GM12864 (cell line): ENCODE data around the gene VDAC1.
"Not testable (repeated sequence)": the region's sequence is repeated elsewhere in the genome, so short reads cannot be mapped to it uniquely, and the experiment has no call there.

Source experiments
- DNase-seq: peaks from one replicate; pipeline ENCODE4 v3.0.0-alpha.2; 2011; ENCODE audit warnings: low read depth
- H3K4me3 ChIP-seq: 2 replicates; pipeline ENCODE4 v1.5.1; 2011; ENCODE audit warnings: mild to moderate bottlenecking, low read depth, low read length, control low read depth
- TF ChIP-seq, protein P1 (sequence below): IDR thresholded peaks from 2 replicates; pipeline ENCODE4 v1.5.1; 2011; ENCODE audit warnings: low read depth, mild to moderate bottlenecking, moderate library complexity, low read length, control low read depth, inconsistent platforms; ENCODE audit errors: missing control alignments

VDAC1 gene

DNA sequence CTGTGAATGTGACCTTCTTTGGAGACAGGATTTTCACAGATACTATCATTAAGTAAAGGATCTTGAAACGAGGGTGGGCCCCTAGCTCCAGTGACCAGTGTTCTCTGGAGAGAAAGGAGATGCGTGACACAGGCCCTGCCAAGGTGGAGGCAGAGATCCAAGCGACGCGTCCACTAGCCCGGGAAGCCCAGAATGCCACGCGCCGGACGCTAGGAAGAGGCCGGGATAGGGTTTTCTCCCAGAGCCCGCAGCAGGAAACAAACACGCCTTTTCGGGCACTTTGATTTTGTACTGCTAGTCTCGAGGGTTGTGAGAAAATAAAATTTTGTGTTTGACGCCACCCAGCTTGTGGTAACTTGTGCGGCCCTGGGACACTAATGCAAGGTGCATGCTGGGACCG is 29.6 kb upstream of the VDAC1 start:
- TF ChIP-seq, protein P1, sequence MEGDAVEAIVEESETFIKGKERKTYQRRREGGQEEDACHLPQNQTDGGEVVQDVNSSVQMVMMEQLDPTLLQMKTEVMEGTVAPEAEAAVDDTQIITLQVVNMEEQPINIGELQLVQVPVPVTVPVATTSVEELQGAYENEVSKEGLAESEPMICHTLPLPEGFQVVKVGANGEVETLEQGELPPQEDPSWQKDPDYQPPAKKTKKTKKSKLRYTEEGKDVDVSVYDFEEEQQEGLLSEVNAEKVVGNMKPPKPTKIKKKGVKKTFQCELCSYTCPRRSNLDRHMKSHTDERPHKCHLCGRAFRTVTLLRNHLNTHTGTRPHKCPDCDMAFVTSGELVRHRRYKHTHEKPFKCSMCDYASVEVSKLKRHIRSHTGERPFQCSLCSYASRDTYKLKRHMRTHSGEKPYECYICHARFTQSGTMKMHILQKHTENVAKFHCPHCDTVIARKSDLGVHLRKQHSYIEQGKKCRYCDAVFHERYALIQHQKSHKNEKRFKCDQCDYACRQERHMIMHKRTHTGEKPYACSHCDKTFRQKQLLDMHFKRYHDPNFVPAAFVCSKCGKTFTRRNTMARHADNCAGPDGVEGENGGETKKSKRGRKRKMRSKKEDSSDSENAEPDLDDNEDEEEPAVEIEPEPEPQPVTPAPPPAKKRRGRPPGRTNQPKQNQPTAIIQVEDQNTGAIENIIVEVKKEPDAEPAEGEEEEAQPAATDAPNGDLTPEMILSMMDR: no peak
- no peak for DNase-seq
- H3K4me3 ChIP-seq: no peak overlapping the region

DNA sequence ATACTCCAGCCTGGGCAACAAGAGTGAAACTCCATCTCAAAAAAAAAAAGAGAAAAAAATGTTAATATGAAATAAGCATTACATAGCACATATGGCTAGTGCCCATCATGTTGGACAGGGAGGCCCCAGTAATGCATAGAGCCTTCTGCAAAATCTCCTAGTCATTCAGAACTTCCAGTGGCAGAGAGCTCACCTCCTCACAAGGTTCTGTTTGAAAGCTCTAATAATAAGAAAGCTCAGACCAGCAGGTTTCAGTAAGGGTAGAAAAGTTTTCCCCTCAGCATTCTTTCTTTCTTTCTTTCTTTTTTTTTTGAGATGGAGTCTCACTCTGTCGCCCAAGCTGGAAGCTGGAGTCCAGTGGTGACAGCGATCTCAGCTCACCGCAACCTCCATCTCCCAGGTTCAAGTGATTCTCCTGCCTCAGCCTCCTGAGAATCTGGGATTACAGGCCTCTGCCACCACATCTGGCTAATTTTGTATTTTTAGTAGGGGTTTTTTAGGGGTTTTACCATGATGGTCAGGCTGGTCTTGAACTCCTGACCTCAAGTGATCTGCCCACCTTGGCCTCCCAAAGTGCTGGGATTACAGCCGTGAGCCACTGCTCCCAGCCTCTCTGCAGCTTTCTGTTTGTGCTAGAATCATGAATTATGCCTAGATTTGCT is 25.7 kb upstream of the VDAC1 start:
- DNase-seq, H3K4me3 ChIP-seq: not testable (repeated sequence)

DNA sequence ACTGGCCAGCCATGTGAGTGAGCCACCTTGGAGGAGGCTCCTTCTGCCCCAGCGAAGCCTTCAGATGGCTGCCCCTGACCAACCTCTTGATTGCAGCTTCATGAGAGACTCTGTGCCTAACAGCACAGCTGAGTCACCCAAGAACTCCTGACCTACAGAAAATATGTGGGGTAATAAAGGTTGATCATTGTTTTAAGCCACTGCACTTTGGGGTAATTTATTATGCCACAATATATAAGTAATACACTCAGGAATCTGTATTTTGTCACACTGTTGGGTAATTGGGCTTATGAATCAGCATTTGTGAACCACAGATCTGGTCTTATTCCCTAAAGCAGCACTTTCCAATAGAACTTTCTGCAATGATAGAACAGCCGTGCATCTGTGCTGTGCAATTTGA is 24.4 kb upstream of the VDAC1 start:
- DNase-seq: no peak

DNA sequence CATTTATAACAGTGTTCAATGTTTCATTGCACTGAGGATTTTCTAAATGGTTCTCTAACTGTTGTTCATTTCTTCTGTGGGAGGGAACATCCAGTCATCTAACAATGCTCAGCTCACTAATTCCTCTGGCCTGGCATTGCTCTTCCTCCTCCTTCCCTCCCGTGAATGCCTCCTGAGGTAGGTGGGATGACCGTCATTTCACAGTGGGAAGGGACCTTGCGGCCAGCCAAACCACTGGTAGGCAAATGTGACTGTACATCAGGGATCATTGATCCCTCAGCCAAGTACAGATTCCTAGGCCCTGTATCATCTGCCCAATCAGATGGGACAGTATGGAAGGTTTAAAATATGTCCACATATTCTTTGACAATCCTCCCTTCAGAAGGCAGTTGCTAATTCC is 23.7 kb upstream of the VDAC1 start:
- DNase-seq: no peak
- TF ChIP-seq, protein P1: no peak

More for the DNA sequence above, 24.4 kb upstream of the VDAC1 start:
- TF ChIP-seq, protein P1: no peak
- no peak overlapping the region for H3K4me3 ChIP-seq

DNA sequence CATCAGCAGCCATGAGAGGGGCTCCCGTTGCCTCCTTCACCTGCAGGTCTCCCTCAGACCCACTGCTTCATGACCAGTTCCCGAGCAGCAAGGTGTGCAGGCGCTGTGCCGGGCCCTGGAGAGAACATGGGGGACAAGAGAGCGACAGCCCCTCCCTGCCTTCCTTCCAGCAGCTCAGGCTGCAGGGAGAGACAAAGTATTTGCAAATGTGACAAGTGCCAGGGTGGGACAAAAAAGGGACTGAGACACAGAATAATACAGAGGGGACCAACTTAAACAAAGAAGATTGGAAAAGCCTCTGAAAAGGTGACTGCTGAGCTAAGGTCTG is 22.5 kb upstream of the VDAC1 start:
- DNase-seq: no peak
- TF ChIP-seq, protein P1: no peak
- no peak overlapping the region for H3K4me3 ChIP-seq

More for the DNA sequence above, 23.7 kb upstream of the VDAC1 start:
- H3K4me3 ChIP-seq: no peak overlapping the region

DNA sequence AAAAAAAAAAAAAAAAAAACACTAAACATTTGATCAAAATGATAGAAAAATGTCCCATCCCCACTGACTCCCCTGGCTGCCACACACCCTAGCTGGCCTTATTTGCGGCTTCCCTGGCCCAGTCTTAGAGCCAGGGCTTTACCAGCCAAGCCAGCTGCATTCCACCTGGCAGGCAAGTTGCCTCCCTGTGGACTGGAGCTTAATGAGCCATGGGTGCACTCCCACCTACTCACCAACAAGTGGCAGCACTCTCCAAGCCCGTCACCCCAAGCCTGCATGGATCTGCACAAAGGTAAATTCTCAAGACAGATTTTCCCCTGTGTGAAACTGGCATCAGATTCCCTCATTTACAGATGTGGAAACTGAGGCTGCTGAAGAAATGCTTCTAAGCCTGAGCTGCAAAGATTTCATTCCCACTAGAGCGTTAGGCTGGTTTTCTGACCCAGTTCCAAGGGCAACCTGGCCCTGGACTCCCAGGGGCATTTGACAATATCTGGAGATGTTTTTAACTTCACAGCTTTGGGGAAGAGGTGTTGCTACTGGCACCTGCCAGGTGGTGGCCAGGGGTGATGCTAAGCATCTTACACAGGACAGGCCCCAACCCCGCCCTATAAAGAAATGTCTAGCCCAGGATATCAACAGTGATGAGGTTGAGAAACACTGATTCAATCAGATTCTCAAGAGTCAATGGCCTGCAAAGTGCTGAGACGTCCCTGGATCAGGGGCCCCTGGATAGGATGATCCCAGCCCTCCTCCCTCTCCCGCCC is 21.9 kb upstream of the VDAC1 start:
- peak; percentile 31 for DNase-seq
- TF ChIP-seq, protein P1: peak; percentile 83
- no peak overlapping the region for H3K4me3 ChIP-seq

DNA sequence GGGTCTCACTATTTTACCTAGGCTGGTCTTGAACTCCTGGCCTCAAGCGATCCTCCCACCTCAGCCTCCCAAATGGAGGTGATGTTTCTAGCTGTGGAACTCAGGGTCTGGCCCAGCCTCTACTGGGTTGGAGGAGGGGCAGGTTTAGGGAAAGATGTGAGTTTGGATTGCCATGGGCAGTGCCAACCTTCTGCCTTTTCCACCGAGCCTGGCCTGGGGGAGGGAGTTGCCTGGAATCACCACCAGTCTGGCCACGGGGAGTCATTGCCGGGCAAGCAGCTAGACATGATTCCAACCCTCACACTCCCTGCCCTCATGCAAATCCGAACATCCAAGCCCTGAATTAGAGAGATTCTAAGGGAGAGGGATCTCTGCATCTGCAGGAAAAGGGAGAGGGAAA is 21.0 kb upstream of the VDAC1 start:
- no peak for DNase-seq
- TF ChIP-seq, protein P1: no peak

More for the DNA sequence above, 21.0 kb upstream of the VDAC1 start:
- no peak overlapping the region for H3K4me3 ChIP-seq
